ENCODE data around the gene SPTLC3. TPM values are rescaled to one million over a fixed set of nuclear protein-coding genes. Genes with fewer than 3 reads are reported as not detected.

Gene SPTLC3
- polyA plus RNA-seq, 3 donors = 0.01 TPM; not detected in 2

GRCh38 chr20:13060327-13060726, 51.6 kb downstream of the SPTLC3 start:
- Histone ChIP-seq H2AFZ (ENCODE audit: insufficient read depth, low read depth, low read length, poor library complexity, severe bottlenecking) (no peak overlapping the region), H3K4me1 (ENCODE audit: control insufficient read depth in 1 of 2, insufficient read depth in 2 of 2, low read length in 2 of 2) (no peaks in the 10 kb centered on the region), H4K20me1 (ENCODE audit: insufficient read depth, low read length) (no peaks in the 10 kb centered on the region), H3K27ac (ENCODE audit: low read depth in 1 of 2, low read length in 2 of 2) (no peak overlapping the region), H3K36me3 (replicated peaks in 1 of 2; ENCODE audit: control insufficient read depth in 1 of 2, insufficient read depth in 2 of 2, low read length in 2 of 2) (no peaks in the 10 kb centered on the region), H3K9me3 (replicated peaks in 1 of 2; ENCODE audit: control insufficient read depth in 1 of 2, insufficient read depth in 1 of 2, low read length in 2 of 2) (peaks cover 0 to 3% of the 10 kb centered on the region in 2 donors), H3K27me3 (ENCODE audit: control insufficient read depth in 2 of 2, insufficient read depth in 2 of 2, low read length in 2 of 2) (no peaks in the 10 kb centered on the region), H3K9ac (ENCODE audit: insufficient read depth, low read length, poor library complexity, severe bottlenecking) (no peak overlapping the region), H3K4me2 (replicated peaks; ENCODE audit: extremely low read depth, low read length, poor library complexity, severe bottlenecking) (no peak overlapping the region), H3K4me3 (replicated peaks in 1 of 3; ENCODE audit: low read depth in 2 of 3, low read length in 3 of 3) (no peak overlapping the region), H3K79me2 (ENCODE audit: insufficient read depth, low read length) (no peaks in the 10 kb centered on the region)
- TF ChIP-seq CTCF (IDR thresholded peaks at IDR 0.05) = no peak
- intact Hi-C loops (cut with micrococcal nuclease) = no loop called here
- H3K4me1 Mint-ChIP-seq = no peaks in the 10 kb centered on the region
- no peaks in the 10 kb centered on the region for H3K36me3 Mint-ChIP-seq
- no peak for DNase-seq
- peaks cover 0 to 4% (median 0%) of the 10 kb centered on the region in 7 donors for H3K9me3 Mint-ChIP-seq
- no peak overlapping the region for H3K27ac Mint-ChIP-seq
- no peaks in the 10 kb centered on the region for H3K27me3 Mint-ChIP-seq (ENCODE audit: low read depth in 3 of 3)
- no peak overlapping the region for H3K4me3 Mint-ChIP-seq

DNA sequence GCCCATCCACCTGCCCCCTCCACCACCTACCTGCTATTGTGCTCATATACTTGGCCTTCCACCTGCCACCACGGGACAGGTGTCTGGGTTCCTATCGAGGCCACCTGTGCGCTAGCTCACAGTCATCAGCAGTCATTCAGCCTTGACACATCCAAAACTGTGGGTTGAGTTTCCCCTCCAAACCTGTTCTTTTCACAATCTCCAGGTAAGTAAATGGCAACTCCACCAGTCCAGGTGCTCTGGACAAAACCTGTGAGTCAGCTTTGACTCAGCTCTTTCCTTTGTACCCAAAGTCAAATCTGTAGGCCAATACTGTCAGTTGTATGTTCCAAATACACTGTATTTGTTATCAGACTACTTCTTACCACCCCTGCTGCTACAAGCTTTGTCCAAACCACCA, 52.6 kb downstream of the SPTLC3 start:
- no peak overlapping the region for H3K27ac Mint-ChIP-seq
- Histone ChIP-seq H2AFZ (ENCODE audit: insufficient read depth, low read depth, low read length, poor library complexity, severe bottlenecking) (no peak overlapping the region), H3K9me3 (replicated peaks in 1 of 2; ENCODE audit: control insufficient read depth in 1 of 2, insufficient read depth in 1 of 2, low read length in 2 of 2) (no peaks in the 10 kb centered on the region), H3K27me3 (ENCODE audit: control insufficient read depth in 2 of 2, insufficient read depth in 2 of 2, low read length in 2 of 2) (no peaks in the 10 kb centered on the region), H3K27ac (ENCODE audit: low read depth in 1 of 2, low read length in 2 of 2) (no peak overlapping the region), H3K4me1 (ENCODE audit: control insufficient read depth in 1 of 2, insufficient read depth in 2 of 2, low read length in 2 of 2) (no peaks in the 10 kb centered on the region), H3K36me3 (replicated peaks in 1 of 2; ENCODE audit: control insufficient read depth in 1 of 2, insufficient read depth in 2 of 2, low read length in 2 of 2) (no peaks in the 10 kb centered on the region), H3K4me2 (replicated peaks; ENCODE audit: extremely low read depth, low read length, poor library complexity, severe bottlenecking) (no peak overlapping the region), H3K4me3 (replicated peaks in 1 of 3; ENCODE audit: low read depth in 2 of 3, low read length in 3 of 3) (no peak overlapping the region), H4K20me1 (ENCODE audit: insufficient read depth, low read length) (no peaks in the 10 kb centered on the region), H3K9ac (ENCODE audit: insufficient read depth, low read length, poor library complexity, severe bottlenecking) (no peak overlapping the region), H3K79me2 (ENCODE audit: insufficient read depth, low read length) (no peaks in the 10 kb centered on the region)
- no peak for DNase-seq
- H3K4me3 Mint-ChIP-seq = no peak overlapping the region
- no peaks in the 10 kb centered on the region for H3K36me3 Mint-ChIP-seq
- H3K9me3 Mint-ChIP-seq = peaks cover 0 to 4% (median 0%) of the 10 kb centered on the region in 7 donors
- H3K27me3 Mint-ChIP-seq (ENCODE audit: low read depth in 3 of 3) = no peaks in the 10 kb centered on the region
- 93% methylated on average over 3 of the region's 3 CpGs for WGBS (ENCODE audit: insufficient coverage)
- intact Hi-C loops (cut with micrococcal nuclease) = no loop called here
- TF ChIP-seq CTCF (IDR thresholded peaks at IDR 0.05) = no peak
- no peaks in the 10 kb centered on the region for H3K4me1 Mint-ChIP-seq

Data from CD14-positive monocyte (primary cell).